Testis (tissue), 3 donors: ENCODE data around the gene CREB3L1. TPM values are rescaled to one million over a fixed set of nuclear protein-coding genes. Genes with fewer than 3 reads are reported as not detected.

Experiments used
- DNase-seq: peaks from one replicate; pipeline ENCODE4 v3.0.0-alpha.2; 2019
- H3K27ac ChIP-seq, 2 donors: fragments of 200-600 bp; sonication (generic); one replicate each; pipeline ENCODE4 v1.5.1; 2019
- H3K27me3 ChIP-seq: fragments of 200-600 bp; sonication (generic); one replicate; pipeline ENCODE4 v1.5.1; 2019
- H3K36me3 ChIP-seq: fragments of 200-600 bp; sonication (generic); one replicate; pipeline ENCODE4 v1.5.1; 2017; ENCODE audit warnings: low read depth; ENCODE audit errors: missing control alignments
- H3K4me1 ChIP-seq: fragments of 200-600 bp; sonication (generic); one replicate; pipeline ENCODE4 v1.5.1; 2019
- H3K4me3 ChIP-seq, 2 donors: fragments of 200-600 bp; sonication (generic); one replicate each; pipeline ENCODE4 v1.5.1; 2017 to 2019
- H3K9me3 ChIP-seq: fragments of 200-600 bp; sonication (generic); one replicate; pipeline ENCODE4 v1.5.1; 2017
- CTCF ChIP-seq, 3 experiments: fragments of 450-650 bp in 2 of 3; fragments of 200-600 bp in 1 of 3; sonication (generic) in 1 of 3; IDR thresholded peaks; one replicate each; pipeline ENCODE4 v1.5.1; 2016 to 2019; ENCODE audit warnings: antibody characterized with exemption in 3 of 3, mild to moderate bottlenecking in 2 of 3, moderate library complexity in 1 of 3
- POLR2A ChIP-seq: fragments of 450-650 bp; IDR thresholded peaks from one replicate; pipeline ENCODE4 v1.6.1; 2017; ENCODE audit warnings: antibody characterized with exemption, mild to moderate bottlenecking, moderate library complexity
- WGBS, 2 donors: methylation state at CpG; one replicate each; pipeline ENCODE4 v1.1.5; 2018; 5-methylcytosine and 5-hydroxymethylcytosine counted together
- intact Hi-C: fragments of 100-400 bp; cut with DNase I; formaldehyde crosslinking; loops from one replicate; pipeline ENCODE4 v1.15.1; 2023; ENCODE audit warnings: low total_unique reads
- polyA plus RNA-seq: library from polyadenylated mRNA; stranded (reverse); fragments of 350-450 nt; fragmentation: Illumina TruSeq; extraction: RNeasy Lipid Tissue Mini Kit (QIAGEN cat#74804); gene quantifications from one replicate; pipeline ENCODE4 v1.2.3, GENCODE V29; 2014; ENCODE audit warnings: low read depth, low replicate concordance; ENCODE audit not compliant: insufficient read depth
- total RNA-seq, 2 donors: library from RNA; depleted of rRNA; stranded (reverse); fragments of >200 nt; gene quantifications; one replicate each; pipeline ENCODE4 v1.2.3, GENCODE V29; 2016

CREB3L1 gene
- total and polyA plus RNA-seq, 3 donors from 2014 or later = 5.2 to 19.2 (median 8.1) TPM

GRCh38 chr11:46296528-46297448, 19.3 kb downstream of the CREB3L1 start:
- H3K4me1 ChIP-seq = peaks cover 30% of the 10 kb centered on the region
- H3K36me3 ChIP-seq = no peaks in the 10 kb centered on the region
- peak overlapping the region in 1 of 2 donors; percentile 44 for H3K4me3 ChIP-seq
- WGBS, 2 donors = 7 to 17% methylated on average over 5 to 14 of the region's 26 CpGs
- TF ChIP-seq CTCF (IDR thresholded peaks at IDR 0.05) (peak; percentile 27 to 44 (median 32)), POLR2A (no peak)
- intact Hi-C loops = loop anchor here (5.0 kb wide), 1 partner anchor 54 kb away; no protein-coding TSS in a partner anchor
- H3K27me3 ChIP-seq = no peaks in the 10 kb centered on the region
- H3K27ac ChIP-seq = peak overlapping the region in 1 of 2 donors; percentile 62
- H3K9me3 ChIP-seq = no peaks in the 10 kb centered on the region
- peak; percentile 52 for DNase-seq

- TF ChIP-seq CTCF (IDR thresholded peaks at IDR 0.05) = no peak
- no peak for TF ChIP-seq POLR2A
- Histone ChIP-seq H3K27me3 (no peaks in the 10 kb centered on the region), H3K36me3 (no peaks in the 10 kb centered on the region), H3K27ac (no peak overlapping the region), H3K9me3 (no peaks in the 10 kb centered on the region), H3K4me3 (no peak overlapping the region), H3K4me1 (peaks cover 25% of the 10 kb centered on the region)
- DNase-seq = no peak
- intact Hi-C loops = loop anchor here (5.0 kb wide), 1 partner anchor 57 kb away; no protein-coding TSS in a partner anchor
- 75 to 77% methylated on average over 8 of the region's 8 CpGs for WGBS, 2 donors
Observed at GRCh38 chr11:46298699-46299433, 21.4 kb downstream of the CREB3L1 start.

GRCh38 chr11:46299451-46299961, 22.0 kb downstream of the CREB3L1 start:
- intact Hi-C loops = loop anchor here (5.0 kb wide), 1 partner anchor 57 kb away; no protein-coding TSS in a partner anchor
- Histone ChIP-seq H3K36me3 (no peaks in the 10 kb centered on the region), H3K27ac (no peak overlapping the region), H3K4me1 (peaks cover 22% of the 10 kb centered on the region), H3K4me3 (no peak overlapping the region), H3K27me3 (no peaks in the 10 kb centered on the region), H3K9me3 (no peaks in the 10 kb centered on the region)
- WGBS, 2 donors = 68 to 90% methylated on average over 5 of the region's 5 CpGs
- TF ChIP-seq CTCF (IDR thresholded peaks at IDR 0.05) (no peak), POLR2A (no peak)
- DNase-seq = no peak

- intact Hi-C loops = no loop called here
- DNase-seq = no peak
- Histone ChIP-seq H3K36me3 (no peaks in the 10 kb centered on the region), H3K27me3 (no peaks in the 10 kb centered on the region), H3K27ac (no peak overlapping the region), H3K9me3 (no peaks in the 10 kb centered on the region), H3K4me1 (peaks cover 15% of the 10 kb centered on the region), H3K4me3 (no peak overlapping the region)
- TF ChIP-seq POLR2A = no peak
- no peak for TF ChIP-seq CTCF (IDR thresholded peaks at IDR 0.05)
- WGBS, 2 donors = 96 to 98% methylated on average over 7 of the region's 7 CpGs
Observed at GRCh38 chr11:46300270-46300669, 22.8 kb downstream of the CREB3L1 start.
